GM23338 (cell line): ENCODE results near the gene TTBK1. TPM values are rescaled to one million over a fixed set of nuclear protein-coding genes. Genes with fewer than 3 reads are reported as not detected.

Experiments used
- ATAC-seq: fragments of 200-7000 bp; cut with Tn5 transposase; 3 replicates; pipeline ENCODE4 v1.9.1; 2020
- DNase-seq: peaks from one replicate; pipeline ENCODE4 v3.0.0-alpha.2; 2015; ENCODE audit warnings: low spot score
- H2AFZ ChIP-seq: fragments of 200-600 bp; sonication (generic); 2 replicates; pipeline ENCODE4 v1.8.0; 2016; ENCODE audit warnings: antibody characterized with exemption, mild to moderate bottlenecking, moderate library complexity
- H3F3A ChIP-seq: fragments of 200-600 bp; sonication (generic); replicated peaks from 2 replicates; pipeline ENCODE4 v1.8.0; 2017; ENCODE audit warnings: antibody characterized with exemption, mixed run types, low read depth
- H3K27ac ChIP-seq: fragments of 200-600 bp; sonication (generic); 2 replicates; pipeline ENCODE4 v1.6.1; 2016; ENCODE audit warnings: low read depth
- H3K27me3 ChIP-seq: fragments of 200-600 bp; sonication (generic); 2 replicates; pipeline ENCODE4 v1.8.0; 2016; ENCODE audit warnings: mild to moderate bottlenecking, mixed run types, moderate library complexity; ENCODE audit not compliant: insufficient read depth
- H3K36me3 ChIP-seq: fragments of 200-600 bp; sonication (generic); 2 replicates; pipeline ENCODE4 v1.8.0; 2016; ENCODE audit warnings: mild to moderate bottlenecking; ENCODE audit not compliant: insufficient read depth
- H3K4me1 ChIP-seq: fragments of 200-600 bp; sonication (generic); 2 replicates; pipeline ENCODE4 v1.8.0; 2016; ENCODE audit warnings: mild to moderate bottlenecking, moderate library complexity; ENCODE audit not compliant: insufficient read depth
- H3K4me2 ChIP-seq: fragments of 200-600 bp; sonication (generic); 2 replicates; pipeline ENCODE4 v1.7.1; 2017; ENCODE audit warnings: mixed run types
- H3K4me3 ChIP-seq: fragments of 200-600 bp; sonication (generic); 2 replicates; pipeline ENCODE4 v1.6.1; 2016; ENCODE audit warnings: mixed run types
- H3K79me2 ChIP-seq: fragments of 200-600 bp; sonication (generic); replicated peaks from 2 replicates; pipeline ENCODE4 v1.8.0; 2017; ENCODE audit warnings: mild to moderate bottlenecking; ENCODE audit not compliant: insufficient read depth
- H3K9me2 ChIP-seq: fragments of 200-600 bp; sonication (generic); 2 replicates; pipeline ENCODE4 v1.8.0; 2017; ENCODE audit not compliant: insufficient read depth
- H4K20me1 ChIP-seq: fragments of 200-600 bp; sonication (generic); replicated peaks from 2 replicates; pipeline ENCODE4 v1.8.0; 2017; ENCODE audit warnings: mild to moderate bottlenecking; ENCODE audit not compliant: insufficient read depth
- H3K27ac Mint-ChIP-seq: 2 replicates; pipeline ENCODE4 v1.8.0; 2020; ENCODE audit warnings: inconsistent platforms, mild to moderate bottlenecking, moderate library complexity, mixed read lengths
- H3K27me3 Mint-ChIP-seq: 3 replicates; pipeline ENCODE4 v1.8.0; 2022; ENCODE audit warnings: low read depth, mild to moderate bottlenecking, moderate library complexity, mixed read lengths, inconsistent platforms; ENCODE audit not compliant: insufficient read depth, poor library complexity
- H3K36me3 Mint-ChIP-seq: 3 replicates; pipeline ENCODE4 v1.8.0; 2021; ENCODE audit warnings: low read depth, mild to moderate bottlenecking, inconsistent platforms, moderate library complexity, mixed read lengths
- H3K4me1 Mint-ChIP-seq: 3 replicates; pipeline ENCODE4 v1.8.0; 2020; ENCODE audit warnings: mild to moderate bottlenecking, inconsistent platforms, mixed read lengths
- H3K4me3 Mint-ChIP-seq: 3 replicates; pipeline ENCODE4 v1.8.0; 2021; ENCODE audit warnings: moderate library complexity, mild to moderate bottlenecking, inconsistent platforms, mixed read lengths
- H3K9me3 Mint-ChIP-seq: 3 replicates; pipeline ENCODE4 v1.8.0; 2020; ENCODE audit warnings: moderate library complexity, mild to moderate bottlenecking, inconsistent platforms, mixed read lengths
- CREB1 ChIP-seq: fragments of 250-450 bp; sonication (Bioruptor Pico); IDR thresholded peaks from 2 replicates; pipeline ENCODE4 v1.5.0; 2020; ENCODE audit warnings: low read depth, mild to moderate bottlenecking, moderate library complexity
- CTCF ChIP-seq, 2 experiments: fragments of 200-600 bp in 1 of 2; sonication (generic) in 1 of 2; conservative IDR thresholded peaks; 2 replicates each; pipeline versions ENCODE4 v1.5.1 to v1.6.1; 2016 to 2017; ENCODE audit warnings: antibody characterized with exemption in 2 of 2, low read depth in 2 of 2, mild to moderate bottlenecking in 2 of 2, moderate library complexity in 1 of 2
- ETS1 ChIP-seq: IDR thresholded peaks from 2 replicates; pipeline ENCODE4 v1.6.1; 2016; ENCODE audit warnings: antibody characterized with exemption
- EZH2 ChIP-seq: fragments of 200-600 bp; sonication (generic); IDR thresholded peaks from one replicate; pipeline ENCODE4 v1.8.0; 2017; ENCODE audit warnings: antibody characterized with exemption, mild to moderate bottlenecking, low read depth; ENCODE audit not compliant: unreplicated experiment
- EZH2phosphoT487 ChIP-seq: fragments of 200-600 bp; sonication (generic); IDR thresholded peaks from one replicate; pipeline ENCODE4 v1.8.1; 2018; ENCODE audit warnings: antibody characterized with exemption; ENCODE audit not compliant: unreplicated experiment
- JUNB ChIP-seq: IDR thresholded peaks from one replicate; pipeline ENCODE4 v1.6.1; 2016; ENCODE audit warnings: antibody characterized with exemption; ENCODE audit not compliant: unreplicated experiment
- NANOG ChIP-seq: IDR thresholded peaks from 2 replicates; pipeline ENCODE4 v1.6.1; 2016; ENCODE audit warnings: antibody characterized with exemption, borderline replicate concordance
- POLR2AphosphoS5 ChIP-seq: IDR thresholded peaks from 2 replicates; pipeline ENCODE4 v1.6.1; 2016; ENCODE audit warnings: antibody characterized with exemption, low read depth
- REST ChIP-seq: IDR thresholded peaks from one replicate; pipeline ENCODE4 v1.6.1; 2018; ENCODE audit warnings: antibody characterized with exemption; ENCODE audit not compliant: unreplicated experiment
- STAT1 ChIP-seq: IDR thresholded peaks from one replicate; pipeline ENCODE4 v1.6.1; 2016; ENCODE audit warnings: antibody characterized with exemption; ENCODE audit not compliant: unreplicated experiment
- ZNF114 ChIP-seq: fragments of 250-450 bp; sonication (Bioruptor Pico); IDR thresholded peaks from 2 replicates; pipeline ENCODE4 v1.5.0; 2020; ENCODE audit warnings: mild to moderate bottlenecking, moderate library complexity
- ZNF331 ChIP-seq: fragments of 250-450 bp; sonication (Bioruptor Pico); IDR thresholded peaks from 2 replicates; pipeline ENCODE4 v1.5.0; 2020; ENCODE audit warnings: low read depth, mild to moderate bottlenecking, moderate library complexity
- ZNF462 ChIP-seq: fragments of 250-450 bp; sonication (Bioruptor Pico); IDR thresholded peaks from 2 replicates; pipeline ENCODE4 v1.5.0; 2020; ENCODE audit warnings: mild to moderate bottlenecking, moderate library complexity
- polyA plus RNA-seq: library from polyadenylated mRNA; unstranded; fragments of >200 nt; fragmentation: Nextera tagmentation; extraction: Ambion mirVana; gene quantifications from 2 replicates; pipeline ENCODE4 v1.2.1, GENCODE V29; 2016
- total RNA-seq: library from RNA; depleted of rRNA; stranded (reverse); fragments of >200 nt; shearing (Covaris generic); gene quantifications from 2 replicates; pipeline ENCODE4 v1.2.3, GENCODE V29; 2014

Gene TTBK1
- total and polyA plus RNA-seq, 2 experiments from 2014 or later: 0.29 to 1.1 TPM

- H3K79me2 ChIP-seq: no peaks in the 10 kb centered on the region
- Mint-ChIP-seq H3K4me3 (no peak overlapping the region), H3K4me1 (peaks cover 7% of the 10 kb centered on the region), H3K36me3 (no peaks in the 10 kb centered on the region; the same call in 2 of the 3 replicates), H3K27ac (no peak overlapping the region), H3K27me3 (peaks cover 4% of the 10 kb centered on the region), H3K9me3 (no peaks in the 10 kb centered on the region)
- DNase-seq (no peak), ATAC-seq (no peak)
- H3K4me2 ChIP-seq: no peak overlapping the region
- H3K27me3 ChIP-seq: no peaks in the 10 kb centered on the region
- no peaks in the 10 kb centered on the region for H4K20me1 ChIP-seq
- no peak overlapping the region for H2AFZ ChIP-seq
- H3K9me2 ChIP-seq: no peaks in the 10 kb centered on the region
- H3K4me3 ChIP-seq: no peak overlapping the region
- no peaks in the 10 kb centered on the region for H3K36me3 ChIP-seq
- peaks cover 4% of the 10 kb centered on the region; the same call in 1 of the 2 replicates for H3K4me1 ChIP-seq
- no peak overlapping the region for H3K27ac ChIP-seq
- no peaks in the 10 kb centered on the region for H3F3A ChIP-seq
- no peak for TF ChIP-seq EZH2phosphoT487
- no peak for TF ChIP-seq ZNF331 (CRISPR knock-in tag)
- no peak for TF ChIP-seq REST
- TF ChIP-seq POLR2AphosphoS5: no peak
- TF ChIP-seq NANOG: no peak
- no peak for TF ChIP-seq CTCF (conservative IDR thresholded peaks at IDR 0.05; ENCODE audit: low read depth in 2 of 2)
- no peak for TF ChIP-seq ETS1
- TF ChIP-seq STAT1: no peak
- no peak for TF ChIP-seq JUNB
- no peak for TF ChIP-seq EZH2
- no peak for TF ChIP-seq ZNF114 (CRISPR knock-in tag)
- TF ChIP-seq CREB1 (CRISPR knock-in tag): no peak
- no peak for TF ChIP-seq ZNF462 (CRISPR knock-in tag)
These were observed 29.9 kb upstream of the TTBK1 start for GRCh38 chr6:43213431-43213830.
